Measurements from ENCODE around the gene ZDHHC4. TPM values are rescaled to one million over a fixed set of nuclear protein-coding genes. Genes with fewer than 3 reads are reported as not detected.
A peak's percentile ranks its signal among the peaks of the same experiment; 100 is the strongest.

ZDHHC4 gene
- total RNA-seq, 2 donors from 2014 or later, result 20.6 to 33.5 TPM

GRCh38 chr7:6606866-6607583 lies 29.8 kb downstream of the ZDHHC4 start:
- Mint-ChIP-seq H3K36me3 (no peaks in the 10 kb centered on the region), H3K4me3 (no peak overlapping the region), H3K4me1 (ENCODE audit: low read depth in 2 of 2) (peaks cover 0 to 6% of the 10 kb centered on the region in 2 donors), H3K27ac (no peak overlapping the region), H3K9me3 (no peaks in the 10 kb centered on the region), H3K27me3 (no peaks in the 10 kb centered on the region)
- DNase-seq (ENCODE audit: low spot score), result no peak
- no peak for ATAC-seq

DNA sequence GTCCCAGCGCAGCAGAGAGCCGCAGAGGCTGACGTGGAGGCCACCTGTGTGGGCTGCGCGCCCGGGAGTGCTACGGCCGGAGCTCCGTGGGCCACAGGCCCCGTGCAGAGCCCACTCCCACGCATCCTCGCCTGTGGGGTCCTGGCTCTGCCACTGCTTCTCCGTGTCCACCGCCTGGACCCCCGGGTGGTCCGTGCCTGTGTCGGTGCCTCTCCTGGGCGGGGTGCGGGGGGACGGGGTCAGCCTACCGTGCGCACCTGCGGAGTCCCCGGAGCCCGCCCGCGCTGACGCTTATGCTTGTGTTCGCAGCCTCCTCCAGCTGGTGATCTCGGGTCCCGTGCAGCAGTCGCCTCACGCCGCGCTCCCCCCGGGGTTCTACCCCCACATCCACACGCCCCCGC lies 30.4 kb downstream of the ZDHHC4 start:
- H3K4me1 Mint-ChIP-seq (ENCODE audit: low read depth in 2 of 2), result peaks cover 0 to 6% of the 10 kb centered on the region in 2 donors
- peak; percentile 27 to 40 for ATAC-seq
- no peak for DNase-seq (ENCODE audit: low spot score)
- no peak overlapping the region for H3K27ac Mint-ChIP-seq
- H3K27me3 Mint-ChIP-seq, result no peaks in the 10 kb centered on the region
- H3K4me3 Mint-ChIP-seq, result no peak overlapping the region
- no peaks in the 10 kb centered on the region for H3K36me3 Mint-ChIP-seq
- no peaks in the 10 kb centered on the region for H3K9me3 Mint-ChIP-seq

DNA sequence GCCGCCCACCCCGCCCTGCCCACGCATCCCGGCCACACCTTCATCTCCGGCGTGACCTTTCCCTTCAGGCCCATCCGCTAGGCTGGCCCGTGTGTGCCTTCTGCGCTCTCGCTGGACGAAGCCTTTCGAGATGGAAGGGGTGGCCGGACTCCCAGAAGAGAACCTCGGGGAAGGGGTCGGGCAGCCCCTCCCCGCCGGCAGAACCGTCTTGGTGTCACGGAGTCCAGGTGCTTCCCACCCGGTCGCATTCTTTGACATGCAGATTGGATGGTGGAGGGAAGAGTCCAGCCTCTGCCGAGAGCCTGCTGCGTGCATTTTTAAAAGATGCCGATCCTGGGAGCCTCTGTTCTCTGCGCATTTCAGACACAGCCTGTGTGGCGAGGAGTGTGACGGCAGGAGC lies 30.8 kb downstream of the ZDHHC4 start:
- no peak overlapping the region for H3K27ac Mint-ChIP-seq
- no peaks in the 10 kb centered on the region for H3K27me3 Mint-ChIP-seq
- H3K4me1 Mint-ChIP-seq (ENCODE audit: low read depth in 2 of 2), result peaks cover 0 to 6% of the 10 kb centered on the region in 2 donors

DNA sequence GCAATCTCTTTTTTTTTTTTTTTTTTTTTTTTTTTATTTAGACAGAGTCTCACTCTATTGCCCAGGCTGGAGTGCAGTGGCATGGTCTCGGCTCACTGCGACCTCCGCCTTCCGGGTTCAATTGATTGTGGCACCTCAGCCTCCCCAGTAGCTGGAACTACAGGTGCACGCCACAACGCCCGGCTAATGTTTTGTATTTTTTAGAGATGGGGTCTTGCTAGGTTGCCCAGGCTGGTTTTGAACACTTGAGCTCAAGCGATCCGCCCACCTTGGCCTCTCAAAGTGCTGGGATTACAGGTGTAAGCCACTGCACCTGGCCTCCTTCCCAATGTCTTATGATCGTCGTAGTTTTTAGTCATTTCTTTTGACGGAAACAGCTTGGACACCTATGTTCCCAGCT lies 31.5 kb downstream of the ZDHHC4 start:
- Mint-ChIP-seq H3K4me1 (ENCODE audit: low read depth in 2 of 2) (peaks cover 0 to 6% of the 10 kb centered on the region in 2 donors), H3K27me3 (no peaks in the 10 kb centered on the region), H3K36me3 (no peaks in the 10 kb centered on the region), H3K4me3 (no peak overlapping the region), H3K9me3 (no peaks in the 10 kb centered on the region), H3K27ac (no peak overlapping the region)
- DNase-seq (ENCODE audit: low spot score) (no peak), ATAC-seq (no peak)

More for the DNA sequence above, 30.8 kb downstream of the ZDHHC4 start:
- Mint-ChIP-seq H3K4me3 (no peak overlapping the region), H3K36me3 (no peaks in the 10 kb centered on the region), H3K9me3 (no peaks in the 10 kb centered on the region)
- DNase-seq (ENCODE audit: low spot score) (no peak), ATAC-seq (no peak)

DNA sequence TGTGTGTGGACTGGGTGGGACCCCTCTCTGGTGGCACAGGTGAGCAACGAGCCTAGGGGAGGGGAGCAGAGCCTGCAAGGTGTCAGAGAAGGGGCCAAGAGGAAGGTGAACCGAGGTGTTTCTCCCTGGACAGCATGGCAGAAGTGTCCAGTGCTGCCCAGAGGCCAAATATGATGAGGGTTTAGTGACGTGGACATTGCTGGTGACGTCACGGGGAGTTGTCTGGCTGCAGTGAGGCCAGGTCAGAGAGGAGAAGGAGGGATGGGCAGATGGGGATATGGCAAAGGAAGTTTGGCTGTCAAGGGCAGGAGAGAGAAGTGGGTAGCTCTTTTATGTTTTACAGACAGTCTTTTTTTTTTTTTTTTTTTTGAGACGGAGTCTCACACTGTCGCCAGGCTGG lies 35.6 kb downstream of the ZDHHC4 start:
- H3K4me3 Mint-ChIP-seq, result no peak overlapping the region
- H3K4me1 Mint-ChIP-seq (ENCODE audit: low read depth in 2 of 2), result peaks cover 5 to 9% of the 10 kb centered on the region in 2 donors
- no peaks in the 10 kb centered on the region for H3K36me3 Mint-ChIP-seq
- no peaks in the 10 kb centered on the region for H3K27me3 Mint-ChIP-seq
- H3K27ac Mint-ChIP-seq, result no peak overlapping the region
- ATAC-seq, result no peak
- H3K9me3 Mint-ChIP-seq, result no peaks in the 10 kb centered on the region
- no peak for DNase-seq (ENCODE audit: low spot score)

DNA sequence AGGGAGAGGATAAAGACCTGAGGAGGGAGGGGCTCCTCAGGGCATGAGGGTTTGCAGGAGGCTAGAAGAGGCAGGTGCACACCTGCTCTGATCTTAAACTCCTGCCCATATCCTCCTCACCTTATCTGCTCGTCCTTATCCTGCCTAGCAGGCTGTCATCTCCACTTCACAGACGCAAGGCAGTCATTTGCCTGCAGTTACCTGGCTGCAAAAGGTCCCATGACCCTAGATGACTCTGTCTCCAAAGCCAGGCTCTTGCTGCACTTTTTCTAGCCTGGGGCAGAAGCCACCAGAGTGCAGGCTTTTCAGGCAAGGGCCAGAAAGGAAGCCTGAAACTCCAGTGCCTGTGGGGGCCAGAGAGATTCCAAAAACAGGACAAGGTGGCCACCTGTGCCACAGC lies 36.5 kb downstream of the ZDHHC4 start:
- no peak overlapping the region for H3K4me3 Mint-ChIP-seq
- H3K9me3 Mint-ChIP-seq, result no peaks in the 10 kb centered on the region
- H3K36me3 Mint-ChIP-seq, result no peaks in the 10 kb centered on the region
- DNase-seq (ENCODE audit: low spot score) (no peak), ATAC-seq (no peak)
- H3K4me1 Mint-ChIP-seq (ENCODE audit: low read depth in 2 of 2), result peaks cover 5 to 9% of the 10 kb centered on the region in 2 donors
- no peak overlapping the region for H3K27ac Mint-ChIP-seq
- no peaks in the 10 kb centered on the region for H3K27me3 Mint-ChIP-seq

- DNase-seq (ENCODE audit: low spot score) (no peak), ATAC-seq (peak; percentile 69 to 70)
- Mint-ChIP-seq H3K27me3 (no peaks in the 10 kb centered on the region), H3K9me3 (no peaks in the 10 kb centered on the region), H3K4me3 (peak within 1 kb of the TSS; percentile 77), H3K27ac (peak within 1 kb of the TSS in 1 of 2 donors; percentile 68), H3K36me3 (no peaks in the 10 kb centered on the region), H3K4me1 (ENCODE audit: low read depth in 2 of 2) (peaks cover 5 to 9% of the 10 kb centered on the region in 2 donors)
Measured at GRCh38 chr7:6614953-6615722, 37.9 kb downstream of the ZDHHC4 start, which contains the start of gene ZNF853. TSS of gene ZNF853 (plus strand) at chr7:6615610. CDS start at chr7:6616175, 565 bp downstream.

DNA sequence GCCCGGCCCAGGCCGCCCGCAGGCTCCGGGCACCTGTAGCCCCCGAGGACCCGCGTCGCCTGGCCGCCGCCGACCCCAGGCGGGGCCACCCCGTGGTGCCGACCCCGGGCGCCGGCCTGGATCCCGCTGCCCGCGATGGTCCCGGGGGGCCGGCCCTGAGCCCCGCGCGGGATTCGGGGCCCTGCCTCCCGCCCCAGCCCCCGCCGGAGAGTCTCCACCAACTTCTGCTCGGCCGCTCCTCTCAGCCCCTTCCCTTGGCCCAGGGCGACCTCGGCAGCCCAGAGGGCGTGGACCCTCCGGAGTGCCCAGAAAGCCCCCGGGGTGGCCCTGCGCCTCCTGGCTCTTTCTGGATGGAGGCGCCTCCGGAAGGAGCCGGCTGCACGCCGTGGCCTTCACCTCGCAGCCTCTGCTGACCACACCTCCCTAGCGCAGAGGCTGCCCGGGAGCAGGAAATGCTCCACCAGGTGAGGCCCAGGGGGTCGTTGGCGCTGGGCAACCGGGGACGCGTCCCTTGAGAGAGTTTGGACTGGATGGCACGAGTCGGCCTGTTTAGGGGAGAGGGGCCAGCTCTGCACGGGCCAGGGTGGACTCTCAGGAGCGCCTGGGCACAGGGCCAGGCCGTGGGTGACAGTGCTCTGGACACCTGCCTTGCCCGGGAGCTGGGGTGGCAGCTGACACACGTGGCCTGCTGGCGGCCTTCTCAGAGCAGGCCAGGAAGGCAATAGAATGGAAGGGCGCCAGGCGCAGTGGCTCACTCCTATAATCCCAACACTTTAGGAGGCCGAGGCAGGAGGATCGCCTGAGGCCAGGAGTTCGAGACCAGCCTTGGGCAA lies 38.7 kb downstream of the ZDHHC4 start:
- H3K4me3 Mint-ChIP-seq, result peak overlapping the region; percentile 54
- no peaks in the 10 kb centered on the region for H3K9me3 Mint-ChIP-seq
- ATAC-seq (peak; percentile 47 to 58), DNase-seq (ENCODE audit: low spot score) (no peak)
- peaks cover 11 to 12% of the 10 kb centered on the region in 2 donors for H3K4me1 Mint-ChIP-seq (ENCODE audit: low read depth in 2 of 2)
- H3K36me3 Mint-ChIP-seq, result no peaks in the 10 kb centered on the region
- no peak overlapping the region for H3K27ac Mint-ChIP-seq
- H3K27me3 Mint-ChIP-seq, result no peaks in the 10 kb centered on the region

DNA sequence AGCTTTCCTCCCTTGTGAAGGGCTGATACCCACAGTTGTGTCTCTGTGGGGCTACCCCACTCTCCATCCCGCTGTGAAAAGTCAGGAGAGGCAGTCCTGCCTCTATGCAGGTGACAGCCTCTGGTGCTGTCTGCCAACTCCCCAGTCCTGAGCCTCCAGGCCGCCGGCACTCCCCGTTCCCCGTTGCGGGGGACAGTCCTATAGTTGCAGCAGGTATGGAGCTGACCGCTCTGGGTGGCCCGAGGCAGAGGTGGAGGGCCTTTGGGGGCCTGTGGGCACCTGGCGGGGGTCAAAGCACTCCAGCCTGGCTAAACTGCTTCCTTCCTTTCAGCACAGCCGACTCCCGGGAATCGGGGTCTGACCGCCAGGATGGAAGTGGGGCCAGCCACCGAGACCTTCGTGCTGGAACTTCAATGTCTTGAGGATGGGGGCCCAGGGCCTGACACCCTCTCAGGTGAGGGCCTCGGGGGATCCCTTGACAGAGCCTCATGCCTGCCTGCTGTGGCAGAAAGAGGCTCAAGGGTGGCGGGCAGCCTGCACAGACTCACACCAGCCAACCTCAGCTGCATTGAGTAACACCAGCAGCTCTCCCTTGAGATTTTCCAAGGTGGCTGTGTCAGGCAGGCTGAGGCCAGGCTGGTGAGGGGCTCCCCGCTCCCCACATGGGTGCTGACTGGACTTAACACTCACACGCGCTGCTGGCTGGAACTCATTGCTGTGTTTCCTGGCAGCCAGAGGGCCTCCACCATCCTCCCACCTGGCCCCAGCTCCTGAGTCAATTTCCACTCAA lies 39.8 kb downstream of the ZDHHC4 start:
- no peak for DNase-seq (ENCODE audit: low spot score)
- H3K4me3 Mint-ChIP-seq, result peak overlapping the region; percentile 70
- no peaks in the 10 kb centered on the region for H3K27me3 Mint-ChIP-seq

GRCh38 chr7:6618621-6619020 lies 41.4 kb downstream of the ZDHHC4 start:
- Mint-ChIP-seq H3K27ac (no peak overlapping the region), H3K4me3 (no peak overlapping the region), H3K27me3 (no peaks in the 10 kb centered on the region)

More for the DNA sequence above, 39.8 kb downstream of the ZDHHC4 start:
- Mint-ChIP-seq H3K4me1 (ENCODE audit: low read depth in 2 of 2) (peaks cover 11 to 20% of the 10 kb centered on the region in 2 donors), H3K9me3 (no peaks in the 10 kb centered on the region), H3K36me3 (peaks cover 4% of the 10 kb centered on the region), H3K27ac (no peak overlapping the region)
- ATAC-seq, result peak in 1 of 2 donors; percentile 7

GRCh38 chr7:6619961-6620360 lies 42.7 kb downstream of the ZDHHC4 start:
- no peak for ATAC-seq
- H3K9me3 Mint-ChIP-seq, result no peaks in the 10 kb centered on the region
- no peak overlapping the region for H3K4me3 Mint-ChIP-seq
- H3K27ac Mint-ChIP-seq, result no peak overlapping the region
- H3K27me3 Mint-ChIP-seq, result no peaks in the 10 kb centered on the region
- H3K4me1 Mint-ChIP-seq (ENCODE audit: low read depth in 2 of 2), result peaks cover 15 to 25% of the 10 kb centered on the region in 2 donors
- peaks cover 4% of the 10 kb centered on the region for H3K36me3 Mint-ChIP-seq
- DNase-seq (ENCODE audit: low spot score), result no peak

More at GRCh38 chr7:6618621-6619020, 41.4 kb downstream of the ZDHHC4 start:
- Mint-ChIP-seq H3K9me3 (no peaks in the 10 kb centered on the region), H3K4me1 (ENCODE audit: low read depth in 2 of 2) (peaks cover 11 to 21% of the 10 kb centered on the region in 2 donors), H3K36me3 (peaks cover 4% of the 10 kb centered on the region)
- DNase-seq (ENCODE audit: low spot score) (no peak), ATAC-seq (no peak)

GRCh38 chr7:6621195-6622133 lies 44.2 kb downstream of the ZDHHC4 start:
- Mint-ChIP-seq H3K9me3 (no peaks in the 10 kb centered on the region), H3K4me1 (ENCODE audit: low read depth in 2 of 2) (peaks cover 16 to 25% of the 10 kb centered on the region in 2 donors), H3K4me3 (peak overlapping the region; percentile 36), H3K36me3 (peaks cover 4% of the 10 kb centered on the region), H3K27ac (no peak overlapping the region), H3K27me3 (no peaks in the 10 kb centered on the region)
- no peak for DNase-seq (ENCODE audit: low spot score)
- ATAC-seq, result no peak
